Activated T-cell treated with anti-CD3 and anti-CD28 coated beads, Interleukin-2, amount 50 U/mL, for 24 hours (primary cell): ENCODE results near the gene ZNF441.
"Not testable (repeated sequence)": the region's sequence is repeated elsewhere in the genome, so short reads cannot be mapped to it uniquely, and the experiment has no call there.

ENCODE experiments used
- DNase-seq: peaks from one replicate; pipeline ENCODE4 v3.0.0-alpha.2; 2020
- H3K27ac Mint-ChIP-seq: 2 replicates; pipeline ENCODE4 v1.8.0; 2020; ENCODE audit warnings: mild to moderate bottlenecking, mixed read lengths
- H3K27me3 Mint-ChIP-seq: 2 replicates; pipeline ENCODE4 v1.8.0; 2020; ENCODE audit warnings: mixed read lengths
- H3K36me3 Mint-ChIP-seq: 2 replicates; pipeline ENCODE4 v1.8.0; 2020; ENCODE audit warnings: low read depth, mixed read lengths
- H3K4me1 Mint-ChIP-seq: 2 replicates; pipeline ENCODE4 v1.8.0; 2020; ENCODE audit warnings: low read depth, mixed read lengths
- H3K4me3 Mint-ChIP-seq: 2 replicates; pipeline ENCODE4 v1.8.0; 2020; ENCODE audit warnings: mild to moderate bottlenecking, moderate library complexity, mixed read lengths
- H3K9me3 Mint-ChIP-seq: 2 replicates; pipeline ENCODE4 v1.8.0; 2020; ENCODE audit warnings: mixed read lengths

Gene ZNF441

DNA sequence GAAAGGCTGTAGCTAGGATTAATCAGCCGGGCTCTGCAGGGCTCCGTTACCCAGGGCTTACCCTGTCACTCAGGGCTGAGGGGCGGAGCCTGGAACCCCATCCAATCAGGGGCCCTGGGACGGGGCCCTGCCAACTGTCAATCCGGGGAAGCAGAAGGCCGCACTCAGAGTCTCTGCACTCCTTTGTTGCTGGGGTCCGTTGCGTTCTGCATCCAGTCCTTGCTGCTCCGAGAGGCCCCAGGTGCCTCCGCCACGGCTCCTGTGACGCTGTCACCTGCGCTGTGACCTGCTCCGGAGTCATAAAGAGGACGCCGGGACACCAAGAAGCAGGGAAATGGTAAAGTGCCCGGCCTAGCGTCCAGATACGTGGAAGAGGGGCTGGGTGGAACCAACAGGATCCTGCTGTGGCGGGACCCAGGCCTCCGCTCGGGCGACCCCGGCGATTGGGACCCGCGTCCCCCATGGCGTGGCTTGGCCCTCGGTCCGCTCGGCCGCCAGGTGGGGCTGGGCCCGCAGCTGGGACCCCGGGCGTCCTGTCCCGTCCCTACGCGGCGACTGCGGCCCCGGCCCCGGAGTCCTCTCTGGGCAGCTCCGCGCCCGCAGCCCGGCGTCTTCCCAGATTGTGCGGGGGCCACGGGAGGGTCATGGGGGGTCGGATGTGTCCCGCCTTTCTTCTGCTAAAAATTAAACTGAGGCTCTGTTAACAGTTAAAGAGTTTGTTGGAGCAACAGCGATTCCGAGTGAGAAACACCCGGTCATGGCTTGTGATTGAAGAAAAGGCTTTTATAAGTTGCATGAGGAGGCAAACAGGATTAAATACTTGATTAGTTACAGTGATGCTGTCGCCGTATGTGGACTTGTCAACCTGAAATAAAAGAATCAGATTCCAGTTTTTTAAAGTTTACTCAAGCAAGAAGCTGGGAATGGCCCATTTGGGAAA is 31.9 kb downstream of the ZNF441 start, which contains the start of gene ZNF491:
TSS of gene ZNF491 (plus strand) at position 133 of the 940 bp plus-strand sequence. CDS start 7,431 bp downstream, outside the sequence.
- Mint-ChIP-seq H3K36me3 (peaks cover 9% of the 10 kb centered on the region), H3K4me3 (peak within 1 kb of the TSS; percentile 84), H3K9me3 (peaks cover 9% of the 10 kb centered on the region), H3K27ac (peak within 1 kb of the TSS; percentile 59), H3K4me1 (peaks cover 15% of the 10 kb centered on the region), H3K27me3 (no peaks in the 10 kb centered on the region)
- peak; percentile 88 for DNase-seq

DNA sequence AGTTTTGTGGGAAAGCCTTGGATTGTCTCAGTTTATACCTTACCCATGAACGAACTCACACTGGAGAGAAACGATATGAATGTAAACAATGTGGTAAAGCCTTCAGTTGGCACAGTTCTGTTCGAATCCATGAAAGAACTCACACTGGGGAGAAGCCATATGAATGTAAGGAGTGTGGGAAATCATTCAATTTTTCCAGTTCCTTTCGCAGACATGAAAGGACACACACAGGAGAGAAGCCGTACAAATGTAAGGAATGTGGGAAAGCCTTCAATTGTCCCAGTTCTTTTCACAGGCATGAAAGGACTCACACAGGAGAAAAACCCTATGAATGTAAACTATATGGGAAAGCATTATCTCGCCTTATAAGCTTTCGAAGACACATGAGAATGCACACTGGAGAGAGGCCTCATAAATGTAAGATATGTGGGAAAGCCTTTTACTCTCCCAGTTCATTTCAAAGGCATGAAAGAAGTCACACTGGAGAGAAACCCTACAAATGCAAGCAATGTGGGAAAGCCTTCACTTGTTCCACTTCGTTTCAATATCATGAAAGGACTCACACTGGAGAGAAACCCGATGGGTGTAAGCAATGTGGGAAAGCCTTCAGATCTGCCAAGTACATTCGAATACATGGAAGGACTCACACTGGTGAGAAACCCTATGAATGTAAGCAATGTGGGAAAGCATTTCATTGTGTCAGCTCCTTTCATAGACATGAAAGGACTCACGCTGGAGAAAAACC is 39.7 kb downstream of the ZNF441 start:
- Mint-ChIP-seq H3K4me1 (no peaks in the 10 kb centered on the region), H3K4me3 (no peak overlapping the region), H3K9me3 (peaks cover 46% of the 10 kb centered on the region), H3K27ac (no peak overlapping the region), H3K36me3 (peaks cover 49% of the 10 kb centered on the region), H3K27me3 (no peaks in the 10 kb centered on the region)
- no peak for DNase-seq

DNA sequence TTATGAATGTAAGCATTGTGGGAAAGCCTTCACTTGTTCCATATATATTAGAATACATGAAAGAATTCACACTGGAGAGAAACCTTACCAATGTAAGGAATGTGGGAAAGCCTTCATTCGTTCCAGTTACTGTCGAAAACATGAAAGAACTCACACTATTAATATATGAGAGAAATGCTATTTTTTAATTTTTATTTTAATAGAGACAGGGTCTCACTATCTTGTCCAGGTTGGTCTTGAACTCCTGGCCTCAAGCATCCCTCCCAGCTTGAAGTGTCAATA is 40.2 kb downstream of the ZNF441 start:
- H3K36me3 Mint-ChIP-seq, result peaks cover 49% of the 10 kb centered on the region
- H3K4me1 Mint-ChIP-seq, result no peaks in the 10 kb centered on the region
- no peak overlapping the region for H3K4me3 Mint-ChIP-seq
- H3K9me3 Mint-ChIP-seq, result peaks cover 46% of the 10 kb centered on the region
- DNase-seq, result no peak
- no peaks in the 10 kb centered on the region for H3K27me3 Mint-ChIP-seq
- H3K27ac Mint-ChIP-seq, result no peak overlapping the region

DNA sequence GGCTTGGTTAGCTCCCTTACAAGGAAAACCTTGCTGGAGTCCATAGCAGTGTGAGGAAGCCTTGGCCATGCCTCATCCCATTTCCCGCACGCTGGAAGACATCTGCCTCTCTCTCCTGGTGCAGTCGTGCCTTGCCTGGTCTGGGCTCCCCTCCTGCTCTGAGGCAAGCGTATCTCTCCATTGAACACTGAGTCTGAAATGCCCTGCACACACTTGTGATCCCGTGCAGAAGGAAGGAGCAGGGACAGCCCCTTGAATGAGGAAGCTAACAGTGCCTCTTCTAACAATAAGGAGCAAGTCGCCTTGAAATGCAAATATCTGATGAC is 46.9 kb downstream of the ZNF441 start:
- peak overlapping the region; percentile 75 for H3K27ac Mint-ChIP-seq
- no peak for DNase-seq
- H3K9me3 Mint-ChIP-seq, result peaks cover 18% of the 10 kb centered on the region
- H3K36me3 Mint-ChIP-seq, result peaks cover 44% of the 10 kb centered on the region
- peak overlapping the region; percentile 90 for H3K4me3 Mint-ChIP-seq
- H3K4me1 Mint-ChIP-seq, result peaks cover 25% of the 10 kb centered on the region
- no peaks in the 10 kb centered on the region for H3K27me3 Mint-ChIP-seq

DNA sequence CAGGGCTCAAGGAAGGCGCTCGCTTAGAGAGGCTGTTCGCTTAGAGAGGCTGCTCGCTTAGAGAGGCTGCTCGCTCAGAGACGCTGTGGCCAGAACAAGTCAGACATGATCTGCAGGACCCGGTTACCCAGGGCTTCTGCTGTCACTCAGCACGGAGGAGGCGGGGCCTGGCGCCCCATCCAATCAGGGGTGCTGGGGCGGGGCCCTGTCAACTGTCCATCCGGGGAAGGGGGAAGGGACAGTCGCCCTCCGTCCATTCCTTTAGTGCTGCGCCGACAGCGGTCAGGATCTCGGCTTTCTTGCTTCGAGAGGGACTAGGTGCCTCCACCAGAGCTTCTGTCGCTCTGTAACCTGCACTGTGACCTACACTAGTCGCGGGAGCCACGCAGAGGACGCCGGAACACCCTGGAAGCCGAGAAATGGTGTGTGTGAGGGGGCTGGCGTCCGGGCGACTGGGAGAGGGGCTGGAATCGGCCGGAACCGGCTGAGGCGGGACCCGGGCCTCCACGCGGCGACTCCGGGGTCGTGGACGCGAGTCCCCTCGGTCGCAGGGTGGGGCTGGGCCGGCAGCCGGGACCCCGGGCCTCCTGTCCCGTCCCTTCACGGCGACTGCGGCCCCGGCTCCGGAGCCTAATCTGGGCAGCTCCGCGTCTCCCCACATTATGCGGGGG is 47.4 kb downstream of the ZNF441 start, which contains the start of gene ZNF440:
TSS of gene ZNF440 (plus strand) at position 245 of the 671 bp plus-strand sequence. CDS start at position 420, 175 bp downstream.
- Mint-ChIP-seq H3K4me1 (peaks cover 25% of the 10 kb centered on the region), H3K27me3 (no peaks in the 10 kb centered on the region), H3K27ac (peak within 1 kb of the TSS; percentile 75), H3K36me3 (peaks cover 42% of the 10 kb centered on the region), H3K4me3 (peak within 1 kb of the TSS; percentile 90), H3K9me3 (peaks cover 13% of the 10 kb centered on the region)
- peak; percentile 92 for DNase-seq

DNA sequence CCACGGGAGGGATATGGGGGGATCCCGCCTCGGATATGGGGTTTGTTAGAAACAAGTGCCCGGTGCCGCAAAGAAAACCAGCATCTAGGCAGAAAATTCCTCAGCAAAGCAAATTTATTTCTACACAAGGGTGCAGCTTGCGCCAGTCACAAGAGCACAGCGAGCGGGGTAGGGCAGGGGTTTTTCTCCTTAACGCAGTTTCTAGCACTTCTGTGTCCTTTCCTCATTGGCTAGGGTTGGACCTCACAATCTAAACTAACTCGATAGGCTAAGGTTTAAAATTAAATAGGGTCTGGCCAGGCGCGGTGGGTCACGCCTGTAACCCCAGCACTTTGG is 47.9 kb downstream of the ZNF441 start:
- H3K27ac Mint-ChIP-seq, result peak overlapping the region; percentile 40
- H3K27me3 Mint-ChIP-seq, result no peaks in the 10 kb centered on the region

DNA sequence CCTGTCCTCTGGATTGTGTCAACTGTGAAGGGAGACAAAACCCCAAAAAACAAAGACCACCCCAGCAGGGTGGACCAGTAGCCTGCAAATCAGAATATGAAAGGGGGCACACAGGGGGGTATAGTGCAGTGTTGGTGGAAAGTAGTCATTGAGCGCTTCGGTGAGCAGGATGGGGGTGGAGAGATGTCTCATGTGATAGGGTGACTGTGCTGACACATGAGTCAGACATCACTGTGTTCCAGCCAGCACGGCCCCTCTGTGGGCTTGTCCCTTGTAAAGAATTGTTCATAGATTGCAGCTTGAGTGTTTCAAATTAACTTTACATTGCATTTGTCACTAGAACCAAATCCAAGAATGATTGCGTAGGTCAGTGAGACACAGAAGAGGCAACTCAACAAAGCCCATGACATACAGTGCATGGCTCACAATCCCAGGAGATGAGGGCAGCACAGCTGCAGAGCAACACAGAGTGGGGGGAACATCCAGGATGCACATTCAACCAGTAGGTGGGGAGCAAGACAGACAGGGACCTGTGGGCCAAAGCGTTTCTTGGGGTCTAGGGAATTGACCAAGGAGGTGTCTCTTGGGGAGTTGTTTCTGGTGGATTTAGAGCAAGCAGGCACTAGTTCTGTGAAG is 54.8 kb downstream of the ZNF441 start:
- Mint-ChIP-seq H3K36me3 (peaks cover 82% of the 10 kb centered on the region), H3K4me3 (no peak overlapping the region), H3K27me3 (no peaks in the 10 kb centered on the region), H3K27ac (no peak overlapping the region), H3K4me1 (peaks cover 5% of the 10 kb centered on the region), H3K9me3 (peaks cover 28% of the 10 kb centered on the region)
- DNase-seq, result no peak

More for the DNA sequence above, 47.9 kb downstream of the ZNF441 start:
- H3K4me3 Mint-ChIP-seq, result peak overlapping the region; percentile 90
- H3K36me3 Mint-ChIP-seq, result peaks cover 45% of the 10 kb centered on the region
- DNase-seq, result no peak
- peaks cover 25% of the 10 kb centered on the region for H3K4me1 Mint-ChIP-seq
- H3K9me3 Mint-ChIP-seq, result peaks cover 14% of the 10 kb centered on the region

DNA sequence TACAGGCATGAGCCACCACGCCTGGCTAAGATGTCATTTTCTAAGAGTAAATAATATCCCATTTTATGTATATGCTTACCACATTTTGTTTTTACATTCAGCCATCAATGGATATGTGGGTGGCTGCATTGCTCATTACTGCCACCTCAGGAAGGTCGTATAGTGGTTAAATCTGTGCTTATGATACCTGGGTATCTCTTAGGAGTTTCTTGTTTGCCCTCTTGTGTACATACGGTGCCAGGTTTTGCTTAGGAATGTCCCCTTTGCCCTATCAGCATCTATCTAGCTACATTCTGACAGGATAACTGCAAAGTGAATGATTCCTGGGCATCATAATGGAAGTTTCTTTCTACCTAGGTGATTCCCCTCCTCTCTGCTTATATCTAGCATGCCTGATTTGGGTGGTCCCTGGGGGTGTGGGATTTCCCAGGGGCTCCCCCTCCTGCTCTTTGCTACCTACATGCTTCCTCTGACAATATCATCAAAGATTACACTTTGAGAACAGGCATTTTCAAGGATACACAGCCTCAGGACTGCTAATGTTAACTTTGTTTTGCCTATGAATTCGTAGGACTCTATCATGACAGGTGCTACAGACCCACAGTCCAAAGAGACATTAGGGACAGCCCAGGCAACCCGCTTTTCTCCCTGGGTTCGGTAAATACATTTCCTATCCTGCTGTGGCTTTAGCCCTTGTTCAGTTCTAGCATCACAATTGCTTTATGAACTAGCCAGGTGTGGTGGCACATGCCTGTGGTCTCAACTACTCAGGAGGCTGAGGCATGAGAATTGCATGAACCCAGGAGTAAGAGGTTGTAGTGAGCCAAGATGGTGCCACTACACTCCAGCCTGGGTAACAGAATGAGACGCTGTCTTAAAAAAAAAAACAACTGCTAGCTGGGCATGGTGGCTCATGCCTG is 62.4 kb downstream of the ZNF441 start:
- not testable (repeated sequence) for H3K27ac Mint-ChIP-seq, H3K4me3 Mint-ChIP-seq, DNase-seq, H3K4me1 Mint-ChIP-seq, H3K27me3 Mint-ChIP-seq
- Mint-ChIP-seq H3K9me3 (peaks cover 66% of the 10 kb centered on the region), H3K36me3 (peaks cover 94% of the 10 kb centered on the region)

DNA sequence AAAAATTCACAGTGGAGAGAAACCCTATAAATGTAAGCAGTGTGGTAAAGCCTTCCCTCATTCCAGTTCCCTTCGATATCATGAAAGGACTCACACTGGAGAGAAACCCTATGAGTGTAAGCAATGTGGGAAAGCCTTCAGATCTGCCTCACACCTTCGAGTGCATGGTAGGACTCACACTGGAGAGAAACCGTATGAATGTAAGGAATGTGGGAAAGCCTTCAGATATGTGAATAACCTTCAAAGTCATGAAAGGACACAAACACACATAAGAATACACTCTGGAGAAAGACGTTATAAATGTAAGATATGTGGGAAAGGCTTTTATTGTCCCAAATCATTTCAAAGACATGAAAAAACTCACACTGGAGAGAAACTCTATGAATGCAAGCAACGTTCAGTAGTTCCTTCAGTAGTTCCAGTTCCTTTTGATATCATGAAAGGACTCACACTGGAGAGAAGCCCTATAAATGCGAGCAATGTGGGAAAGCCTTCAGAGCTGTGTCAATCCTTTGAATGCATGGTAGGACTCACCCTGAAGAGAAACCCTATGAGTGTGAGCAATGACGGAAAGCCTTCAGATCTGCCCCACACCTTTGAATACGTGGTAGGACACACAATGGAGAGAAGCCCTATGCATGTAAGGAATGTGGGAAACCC is 65.6 kb downstream of the ZNF441 start:
- peaks cover 72% of the 10 kb centered on the region for H3K9me3 Mint-ChIP-seq
- no peak overlapping the region for H3K4me3 Mint-ChIP-seq
- no peaks in the 10 kb centered on the region for H3K4me1 Mint-ChIP-seq
- DNase-seq, result no peak
- no peak overlapping the region for H3K27ac Mint-ChIP-seq
- no peaks in the 10 kb centered on the region for H3K27me3 Mint-ChIP-seq
- peaks cover 89% of the 10 kb centered on the region for H3K36me3 Mint-ChIP-seq

DNA sequence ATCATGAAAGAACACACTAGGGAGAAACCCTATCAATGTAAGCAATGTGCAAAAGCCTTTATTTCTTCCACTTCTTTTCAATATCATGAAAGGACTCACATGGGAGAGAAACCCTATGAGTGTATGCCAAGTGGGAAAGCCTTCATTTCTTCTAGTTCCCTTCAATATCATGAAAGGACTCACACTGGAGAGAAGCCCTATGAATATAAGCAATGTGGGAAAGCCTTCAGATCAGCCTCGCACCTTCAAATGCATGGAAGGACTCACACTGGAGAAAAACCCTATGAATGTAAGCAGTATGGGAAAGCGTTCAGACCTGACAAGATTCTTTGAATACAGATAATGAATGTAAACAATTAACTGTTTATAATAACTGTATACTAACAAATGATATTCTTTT is 66.7 kb downstream of the ZNF441 start:
- Mint-ChIP-seq H3K27ac (no peak overlapping the region), H3K36me3 (peaks cover 78% of the 10 kb centered on the region)
- no peak for DNase-seq

More for the DNA sequence above, 66.7 kb downstream of the ZNF441 start:
- H3K27me3 Mint-ChIP-seq, result no peaks in the 10 kb centered on the region
- H3K4me1 Mint-ChIP-seq, result no peaks in the 10 kb centered on the region
- H3K4me3 Mint-ChIP-seq, result no peak overlapping the region
- peaks cover 64% of the 10 kb centered on the region for H3K9me3 Mint-ChIP-seq
